Measurements from ENCODE around the gene SLC6A19. TPM values are rescaled to one million over a fixed set of nuclear protein-coding genes. Genes with fewer than 3 reads are reported as not detected.

SLC6A19 gene
- total RNA-seq, 4 donors from 2014 or later: 2.5 to 106 (median 69.5) TPM; not detected in 1

DNA sequence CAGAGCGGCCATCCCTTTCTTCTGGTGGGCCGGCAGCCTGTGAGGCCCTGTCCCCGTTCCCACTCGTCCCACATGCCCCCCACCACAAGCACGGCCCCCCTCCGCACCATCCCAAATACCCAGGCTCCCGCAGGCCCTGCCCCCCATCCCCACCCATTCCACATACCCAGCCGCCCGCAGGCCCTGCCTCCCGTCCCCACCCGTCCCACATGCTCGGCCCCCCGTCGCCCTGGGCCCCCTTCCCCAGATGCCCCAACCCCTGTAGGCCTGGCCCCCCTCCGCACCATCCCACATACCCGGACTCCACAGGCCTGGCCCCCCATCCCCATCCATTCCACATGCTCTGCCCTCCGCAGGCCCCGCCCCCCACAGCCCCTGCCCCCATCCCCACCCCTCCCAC is 11.5 kb downstream of the SLC6A19 start:
- H3K9me3 ChIP-seq: no peaks in the 10 kb centered on the region
- H3K4me3 ChIP-seq: no peak overlapping the region
- WGBS, 2 donors (ENCODE audit: low coverage in 1 of 2): 89 to 100% methylated on average over 1 to 15 of the region's 18 CpGs
- intact Hi-C loops (cut with DNase I; ENCODE audit: low total_unique reads): no loop called here
- in situ Hi-C loops (cut with MboI; ENCODE audit: low pct_ligation_motif_present in 1 of 4, low pct_unique_long_range_greater_than_20kb in 1 of 4, low sequenced_read_pairs in 3 of 4): no loop called here
- no peak for DNase-seq
- TF ChIP-seq, protein P1, sequence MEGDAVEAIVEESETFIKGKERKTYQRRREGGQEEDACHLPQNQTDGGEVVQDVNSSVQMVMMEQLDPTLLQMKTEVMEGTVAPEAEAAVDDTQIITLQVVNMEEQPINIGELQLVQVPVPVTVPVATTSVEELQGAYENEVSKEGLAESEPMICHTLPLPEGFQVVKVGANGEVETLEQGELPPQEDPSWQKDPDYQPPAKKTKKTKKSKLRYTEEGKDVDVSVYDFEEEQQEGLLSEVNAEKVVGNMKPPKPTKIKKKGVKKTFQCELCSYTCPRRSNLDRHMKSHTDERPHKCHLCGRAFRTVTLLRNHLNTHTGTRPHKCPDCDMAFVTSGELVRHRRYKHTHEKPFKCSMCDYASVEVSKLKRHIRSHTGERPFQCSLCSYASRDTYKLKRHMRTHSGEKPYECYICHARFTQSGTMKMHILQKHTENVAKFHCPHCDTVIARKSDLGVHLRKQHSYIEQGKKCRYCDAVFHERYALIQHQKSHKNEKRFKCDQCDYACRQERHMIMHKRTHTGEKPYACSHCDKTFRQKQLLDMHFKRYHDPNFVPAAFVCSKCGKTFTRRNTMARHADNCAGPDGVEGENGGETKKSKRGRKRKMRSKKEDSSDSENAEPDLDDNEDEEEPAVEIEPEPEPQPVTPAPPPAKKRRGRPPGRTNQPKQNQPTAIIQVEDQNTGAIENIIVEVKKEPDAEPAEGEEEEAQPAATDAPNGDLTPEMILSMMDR (IDR thresholded peaks at IDR 0.05): no peak
- TF ChIP-seq POLR2AphosphoS5 (IDR thresholded peaks at IDR 0.05): no peak
- TF ChIP-seq POLR2A (IDR thresholded peaks at IDR 0.05): no peak
- TF ChIP-seq EP300 (IDR thresholded peaks at IDR 0.05; ENCODE audit: low read depth): no peak
- no peak overlapping the region for H3K27ac ChIP-seq
- H3K36me3 ChIP-seq: no peaks in the 10 kb centered on the region
- H3K27me3 ChIP-seq: no peaks in the 10 kb centered on the region
- peaks cover 0 to 6% (median 0%) of the 10 kb centered on the region in 4 donors for H3K4me1 ChIP-seq

DNA sequence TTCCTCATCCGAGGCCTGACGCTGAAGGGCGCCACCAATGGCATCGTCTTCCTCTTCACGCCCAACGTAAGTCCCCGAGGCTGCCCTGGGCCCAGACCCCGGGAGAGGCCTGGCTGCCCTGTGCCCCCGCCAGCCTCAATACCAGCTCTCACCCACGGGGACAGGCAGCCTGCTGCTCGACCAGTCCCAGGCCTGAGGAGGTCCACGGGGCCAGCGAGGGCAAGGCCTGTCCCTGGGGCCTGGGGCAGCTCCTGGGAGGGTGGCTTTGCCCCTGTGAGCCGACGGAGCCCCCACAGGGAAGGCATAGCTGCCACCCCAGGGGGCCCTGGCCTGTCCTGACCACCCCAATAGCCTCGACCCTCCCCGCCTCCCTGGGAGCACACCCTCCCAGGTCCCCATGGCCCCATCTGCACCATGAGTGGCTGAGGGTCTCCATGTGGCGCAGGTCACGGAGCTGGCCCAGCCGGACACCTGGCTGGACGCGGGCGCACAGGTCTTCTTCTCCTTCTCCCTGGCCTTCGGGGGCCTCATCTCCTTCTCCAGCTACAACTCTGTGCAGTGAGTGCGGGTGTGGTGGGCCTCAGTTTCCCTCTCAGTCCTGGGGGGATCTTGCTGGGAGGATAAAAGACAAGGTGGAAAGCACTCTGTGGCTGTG is 12.2 kb downstream of the SLC6A19 start:
- Histone ChIP-seq H3K36me3 (no peaks in the 10 kb centered on the region), H3K9me3 (no peaks in the 10 kb centered on the region), H3K4me1 (peaks cover 0 to 6% (median 0%) of the 10 kb centered on the region in 4 donors), H3K27ac (no peak overlapping the region), H3K27me3 (no peaks in the 10 kb centered on the region), H3K4me3 (no peak overlapping the region)
- intact Hi-C loops (cut with DNase I; ENCODE audit: low total_unique reads) (no loop called here), in situ Hi-C loops (cut with MboI; ENCODE audit: low pct_ligation_motif_present in 1 of 4, low pct_unique_long_range_greater_than_20kb in 1 of 4, low sequenced_read_pairs in 3 of 4) (no loop called here)
- DNase-seq: no peak
- 88% methylated on average over 25 of the region's 25 CpGs; no CpG with 5 or more reads in 1 of the 2 donors for WGBS, 2 donors (ENCODE audit: low coverage in 1 of 2)
- no peak for TF ChIP-seq POLR2AphosphoS5 (IDR thresholded peaks at IDR 0.05)
- TF ChIP-seq EP300 (IDR thresholded peaks at IDR 0.05; ENCODE audit: low read depth): no peak
- no peak for TF ChIP-seq POLR2A (IDR thresholded peaks at IDR 0.05)
- TF ChIP-seq, protein P1 (IDR thresholded peaks at IDR 0.05): no peak

DNA sequence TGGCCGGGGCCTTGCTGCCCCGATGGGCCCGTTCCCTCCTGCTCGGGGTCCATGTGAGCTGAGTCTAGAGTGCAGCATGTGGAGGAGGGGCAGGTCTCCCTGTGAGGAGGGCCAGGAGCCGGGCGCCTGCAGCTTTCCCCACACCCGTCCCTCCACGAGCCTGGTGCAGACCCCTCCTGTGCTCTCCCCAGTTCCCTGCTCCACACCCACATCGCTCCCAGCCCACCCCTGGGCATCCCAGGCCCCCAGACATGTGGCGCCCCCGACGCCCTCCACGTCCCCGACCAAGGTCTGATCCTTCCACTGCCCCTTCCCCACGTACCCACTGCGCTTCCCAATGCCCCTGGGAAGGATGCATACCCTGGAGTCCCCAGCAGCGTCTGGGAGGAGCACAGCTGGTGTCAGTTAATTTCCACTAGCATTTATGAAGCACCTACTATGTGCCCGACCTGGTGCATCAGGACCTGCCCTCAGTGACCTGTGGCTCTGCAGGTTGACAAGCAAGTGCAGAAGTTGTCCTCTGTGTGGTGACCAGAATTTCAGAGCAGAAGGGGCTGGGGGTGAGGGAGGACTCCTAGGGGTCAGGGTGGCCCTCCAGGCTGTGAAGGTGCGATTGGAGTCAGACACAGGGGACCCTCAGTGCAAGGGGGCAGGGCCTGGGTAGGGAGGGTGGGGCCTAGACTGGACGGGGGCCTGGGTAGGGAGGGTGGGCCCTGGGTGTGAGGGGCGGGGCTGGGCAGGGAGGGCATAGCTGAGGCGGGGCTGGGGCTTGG is 13.0 kb downstream of the SLC6A19 start:
- DNase-seq: no peak
- Histone ChIP-seq H3K36me3 (no peaks in the 10 kb centered on the region), H3K4me1 (peaks cover 0 to under 1% (median 0%) of the 10 kb centered on the region in 4 donors), H3K9me3 (no peaks in the 10 kb centered on the region), H3K27me3 (peaks cover 1% of the 10 kb centered on the region), H3K4me3 (no peak overlapping the region), H3K27ac (no peak overlapping the region)
- WGBS, 2 donors (ENCODE audit: low coverage in 1 of 2): 72% methylated on average over 22 of the region's 22 CpGs; no CpG with 5 or more reads in 1 of the 2 donors
- no peak for TF ChIP-seq POLR2AphosphoS5 (IDR thresholded peaks at IDR 0.05)
- no peak for TF ChIP-seq POLR2A (IDR thresholded peaks at IDR 0.05)
- intact Hi-C loops (cut with DNase I; ENCODE audit: low total_unique reads): no loop called here
- in situ Hi-C loops (cut with MboI; ENCODE audit: low pct_ligation_motif_present in 1 of 4, low pct_unique_long_range_greater_than_20kb in 1 of 4, low sequenced_read_pairs in 3 of 4): no loop called here

DNA sequence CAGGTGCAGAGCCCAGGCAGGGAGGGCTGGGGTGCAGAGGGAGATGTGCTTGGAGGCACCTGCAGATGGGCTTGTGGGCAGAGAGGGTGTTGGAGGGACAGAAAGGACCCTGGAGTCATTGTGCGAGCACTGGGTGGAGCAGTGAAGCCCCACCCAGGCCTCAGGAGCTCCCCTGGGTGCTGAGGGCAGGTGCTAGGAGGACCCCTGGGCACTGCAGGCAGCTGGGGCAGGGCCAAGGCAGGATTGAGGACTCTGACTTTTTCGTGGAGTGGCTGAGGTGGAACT is 13.5 kb downstream of the SLC6A19 start:
- H3K27ac ChIP-seq: no peak overlapping the region
- no peak for DNase-seq
- TF ChIP-seq EP300 (IDR thresholded peaks at IDR 0.05; ENCODE audit: low read depth) (no peak), POLR2A (IDR thresholded peaks at IDR 0.05) (no peak), POLR2AphosphoS5 (IDR thresholded peaks at IDR 0.05) (no peak)
- TF ChIP-seq, protein P1 (IDR thresholded peaks at IDR 0.05): no peak
- H3K27me3 ChIP-seq: peaks cover 3% of the 10 kb centered on the region
- H3K36me3 ChIP-seq: no peaks in the 10 kb centered on the region
- no peaks in the 10 kb centered on the region for H3K4me1 ChIP-seq
- WGBS, 2 donors (ENCODE audit: low coverage in 1 of 2): 36% methylated on average over 2 of the region's 2 CpGs; no CpG with 5 or more reads in 1 of the 2 donors
- in situ Hi-C loops (cut with MboI; ENCODE audit: low pct_ligation_motif_present in 1 of 4, low pct_unique_long_range_greater_than_20kb in 1 of 4, low sequenced_read_pairs in 3 of 4): no loop called here
- no peak overlapping the region for H3K4me3 ChIP-seq
- intact Hi-C loops (cut with DNase I; ENCODE audit: low total_unique reads): no loop called here
- H3K9me3 ChIP-seq: no peaks in the 10 kb centered on the region
